Neutrophil (primary cell): ENCODE results near the gene SH3YL1.

Experiments
- H3K27ac ChIP-seq: fragments of 200-600 bp; sonication (generic); 2 replicates; pipeline ENCODE4 v1.5.1; 2016; ENCODE audit warnings: mild to moderate bottlenecking, moderate library complexity
- H3K27me3 ChIP-seq: fragments of 200-600 bp; sonication (generic); 2 replicates; pipeline ENCODE4 v1.6.0; 2016; ENCODE audit warnings: mild to moderate bottlenecking
- H3K36me3 ChIP-seq: fragments of 200-600 bp; sonication (generic); 2 replicates; pipeline ENCODE4 v1.5.1; 2017
- H3K4me1 ChIP-seq, 2 experiments: fragments of 200-600 bp in 1 of 2; sonication (generic) in 1 of 2; 1 replicate in 1 of 2; 2 replicates in 1 of 2; pipeline versions ENCODE4 v1.5.1 to v1.6.1; 2013 to 2016; ENCODE audit warnings: low read depth in 1 of 2, low read length in 1 of 2, mild to moderate bottlenecking in 1 of 2, moderate library complexity in 1 of 2; ENCODE audit not compliant: control insufficient read depth in 1 of 2, insufficient read depth in 1 of 2
- H3K4me3 ChIP-seq, 2 experiments: fragments of 200-600 bp in 1 of 2; sonication (generic) in 1 of 2; 1 replicate in 1 of 2; 2 replicates in 1 of 2; pipeline ENCODE4 v1.5.1; 2013 to 2016; ENCODE audit warnings: low read depth in 1 of 2, low read length in 1 of 2, mild to moderate bottlenecking in 1 of 2, moderate library complexity in 1 of 2
- H3K9me3 ChIP-seq: fragments of 200-600 bp; sonication (generic); 2 replicates; pipeline ENCODE4 v1.5.1; 2016
- CTCF ChIP-seq: fragments of 200-600 bp; sonication (generic); IDR thresholded peaks from 2 replicates; pipeline ENCODE4 v1.5.1; 2016; ENCODE audit warnings: antibody characterized with exemption

The SH3YL1 gene

GRCh38 chr2:279956-280649, 16.3 kb upstream of the SH3YL1 start:
- H3K4me1 ChIP-seq = no peaks in the 10 kb centered on the region
- no peak for TF ChIP-seq CTCF

GRCh38 chr2:279366-279765, 15.5 kb upstream of the SH3YL1 start:
- TF ChIP-seq CTCF = no peak
- Histone ChIP-seq H3K36me3 (peaks cover 54% of the 10 kb centered on the region), H3K4me1 (no peaks in the 10 kb centered on the region), H3K27ac (no peak overlapping the region), H3K9me3 (no peaks in the 10 kb centered on the region), H3K4me3 (no peak overlapping the region), H3K27me3 (peaks cover 2% of the 10 kb centered on the region)

More at GRCh38 chr2:279956-280649, 16.3 kb upstream of the SH3YL1 start:
- peaks cover 54% of the 10 kb centered on the region for H3K36me3 ChIP-seq
- no peak overlapping the region for H3K4me3 ChIP-seq
- no peak overlapping the region for H3K27ac ChIP-seq
- no peaks in the 10 kb centered on the region for H3K9me3 ChIP-seq
- peaks cover 10% of the 10 kb centered on the region for H3K27me3 ChIP-seq

- no peaks in the 10 kb centered on the region for H3K9me3 ChIP-seq
- no peak overlapping the region for H3K27ac ChIP-seq
- peaks cover 54% of the 10 kb centered on the region for H3K36me3 ChIP-seq
- no peak for TF ChIP-seq CTCF
- H3K4me3 ChIP-seq = no peak overlapping the region
- no peaks in the 10 kb centered on the region for H3K4me1 ChIP-seq
- H3K27me3 ChIP-seq = no peaks in the 10 kb centered on the region
Measured at GRCh38 chr2:278927-279320, 15.1 kb upstream of the SH3YL1 start.

- Histone ChIP-seq H3K4me1 (peaks cover 0 to 3% of the 10 kb centered on the region in 2 experiments), H3K27me3 (no peaks in the 10 kb centered on the region), H3K4me3 (no peak overlapping the region), H3K27ac (no peak overlapping the region), H3K36me3 (peaks cover 54% of the 10 kb centered on the region), H3K9me3 (no peaks in the 10 kb centered on the region)
- no peak for TF ChIP-seq CTCF
Measured at GRCh38 chr2:278312-278926, 14.6 kb upstream of the SH3YL1 start.

- Histone ChIP-seq H3K27me3 (no peaks in the 10 kb centered on the region), H3K4me1 (peaks cover 0 to 6% of the 10 kb centered on the region in 2 experiments), H3K4me3 (no peak overlapping the region), H3K36me3 (peaks cover 34% of the 10 kb centered on the region), H3K27ac (no peak overlapping the region), H3K9me3 (no peaks in the 10 kb centered on the region)
- TF ChIP-seq CTCF = no peak
Measured at GRCh38 chr2:275466-275865, 11.6 kb upstream of the SH3YL1 start.
